GM12878 (cell line): ENCODE data around the gene REEP1. TPM values are rescaled to one million over a fixed set of nuclear protein-coding genes. Genes with fewer than 3 reads are reported as not detected.

Experiments used
- ATAC-seq: fragments of 200-7000 bp; cut with Tn5 transposase; 3 replicates; pipeline ENCODE4 v1.9.1; 2020; ENCODE audit warnings: mild to moderate bottlenecking, moderate library complexity
- BruUV-seq: library from RNA; stranded (reverse); fragments of 400-500 nt; replicated peaks from 2 replicates; lab custom pipeline; 2021; lab: Mats Ljungman, UMichigan
- CTCF ChIA-PET: fragments of 300-600 bp; sonication (Branson Sonifier 250); formaldehyde crosslinking; extraction: SDS; loops from one replicate; lab custom pipeline; 2021; ENCODE audit warnings: inconsistent platforms; lab: Yijun Ruan, JAX
- POLR2A ChIA-PET: fragments of 350-600 bp; formaldehyde crosslinking; extraction: SDS; loops from one replicate; lab custom pipeline; 2021; ENCODE audit warnings: inconsistent platforms; lab: Charles Lee
- RAD21 ChIA-PET: fragments of 300-600 bp; sonication (Branson Sonifier 250); formaldehyde crosslinking; loops from one replicate; lab custom pipeline; 2023; ENCODE audit warnings: antibody characterized with exemption; ENCODE audit not compliant: unreplicated experiment; lab: Charles Lee
- SMC1A ChIA-PET: fragments of 300-600 bp; sonication (Branson Sonifier 250); formaldehyde crosslinking; loops from one replicate; lab custom pipeline; 2023; ENCODE audit not compliant: unreplicated experiment, uncharacterized antibody; lab: Charles Lee
- DNase-seq: peaks from one replicate; pipeline ENCODE4 v3.0.0-alpha.2; 2011; ENCODE audit warnings: low read depth, low spot score
- FAIRE-seq: peaks from 3 replicates; lab custom pipeline; 2011; peaks lifted over from hg19 to GRCh38; lab: Jason Lieb, UNC
- H2AFZ ChIP-seq: 2 replicates; pipeline ENCODE4 v1.6.0; 2011; ENCODE audit warnings: low read depth, low read length, control low read depth; ENCODE audit not compliant: control insufficient read depth
- H3K27ac ChIP-seq: 2 replicates; pipeline ENCODE4 v1.5.1; 2011; ENCODE audit warnings: control low read depth; ENCODE audit not compliant: control insufficient read depth, insufficient read depth
- H3K27me3 ChIP-seq, 2 experiments: replicated peaks in 1 of 2; 2 replicates each; pipeline versions ENCODE4 v1.6.0 to v1.6.1; 2011; ENCODE audit warnings: low read length in 1 of 2; ENCODE audit not compliant: control insufficient read depth in 2 of 2, insufficient read depth in 2 of 2
- H3K36me3 ChIP-seq, 2 experiments: 2 replicates each; pipeline ENCODE4 v1.5.1; 2011; ENCODE audit warnings: low read length in 1 of 2; ENCODE audit not compliant: control insufficient read depth in 2 of 2, insufficient read depth in 2 of 2
- H3K4me1 ChIP-seq: 2 replicates; pipeline ENCODE4 v1.6.1; 2011; ENCODE audit warnings: mild to moderate bottlenecking, low read length, moderate library complexity, mixed read lengths; ENCODE audit not compliant: control insufficient read depth, insufficient read depth
- H3K4me2 ChIP-seq: 2 replicates; pipeline ENCODE4 v1.6.0; 2011; ENCODE audit warnings: control low read depth; ENCODE audit not compliant: control insufficient read depth, insufficient read depth
- H3K4me3 ChIP-seq: fragments of 200-600 bp; sonication (generic); 2 replicates; pipeline ENCODE4 v1.5.1; 2016
- H3K79me2 ChIP-seq: 2 replicates; pipeline ENCODE4 v1.6.0; 2011; ENCODE audit warnings: low read length; ENCODE audit not compliant: control insufficient read depth, insufficient read depth
- H3K9ac ChIP-seq: 2 replicates; pipeline ENCODE4 v1.8.0; 2011; ENCODE audit warnings: low read length, control low read depth, mixed read lengths; ENCODE audit not compliant: control insufficient read depth, insufficient read depth
- H3K9me3 ChIP-seq: replicated peaks from 3 replicates; pipeline ENCODE4 v1.5.1; 2011; ENCODE audit warnings: mild to moderate bottlenecking, low read length; ENCODE audit not compliant: control insufficient read depth, insufficient read depth
- H4K20me1 ChIP-seq: 2 replicates; pipeline ENCODE4 v1.6.0; 2011; ENCODE audit not compliant: control insufficient read depth, insufficient read depth
- BHLHE40 ChIP-seq, 2 experiments: fragments of 450-650 bp in 1 of 2; IDR thresholded peaks; 2 replicates each; pipeline ENCODE4 v1.6.1; 2011 to 2017; ENCODE audit warnings: low read depth in 2 of 2, borderline replicate concordance in 1 of 2, improper control_type of control experiment in 1 of 2, low read length in 1 of 2, mild to moderate bottlenecking in 1 of 2
- KLF5 ChIP-seq: fragments of 450-650 bp; IDR thresholded peaks from 2 replicates; pipeline ENCODE4 v1.6.1; 2014; ENCODE audit warnings: mild to moderate bottlenecking; ENCODE audit not compliant: partially characterized antibody
- NBN ChIP-seq: fragments of 450-650 bp; IDR thresholded peaks from 2 replicates; pipeline ENCODE4 v1.6.1; 2016
- RCOR1 ChIP-seq: conservative IDR thresholded peaks from 2 replicates; pipeline ENCODE4 v1.6.1; 2012; ENCODE audit warnings: low read depth, low read length, improper control_type of control experiment
- SMC3 ChIP-seq: IDR thresholded peaks from 2 replicates; pipeline ENCODE4 v1.6.1; 2011; ENCODE audit warnings: low read length, improper control_type of control experiment, borderline replicate concordance
- SUZ12 ChIP-seq: fragments of 200-600 bp; sonication (generic); IDR thresholded peaks from one replicate; pipeline ENCODE4 v1.6.1; 2018; ENCODE audit warnings: antibody characterized with exemption, mild to moderate bottlenecking; ENCODE audit not compliant: unreplicated experiment
- TCF7 ChIP-seq: IDR thresholded peaks from 2 replicates; pipeline ENCODE4 v1.6.1; 2014; ENCODE audit warnings: antibody characterized with exemption, borderline replicate concordance
- ZNF274 ChIP-seq: IDR thresholded peaks from one replicate; pipeline ENCODE4 v1.8.0; 2011; ENCODE audit not compliant: insufficient read length, insufficient read depth
- ZNF622 ChIP-seq: fragments of 450-650 bp; IDR thresholded peaks from 2 replicates; pipeline ENCODE4 v1.6.1; 2017; ENCODE audit warnings: mild to moderate bottlenecking, inconsistent platforms
- WGBS: methylation state at CpG from one replicate; pipeline ENCODE4 v1.1.6; 2016; ENCODE audit warnings: low lambda C conversion rate; ENCODE audit not compliant: insufficient replicate concordance, insufficient coverage; ENCODE audit errors: missing lambda C conversion rate; 5-methylcytosine and 5-hydroxymethylcytosine counted together
- in situ Hi-C: fragments of 300-500 bp; cut with MboI; formaldehyde crosslinking; loops from 9 replicates; pipeline ENCODE4 v1.14.3; 2018; ENCODE audit warnings: mixed read lengths
- intact Hi-C: fragments of 100-400 bp; cut with micrococcal nuclease; formaldehyde crosslinking; loops from one replicate; pipeline ENCODE4 v1.14.2; 2022; ENCODE audit not compliant: unreplicated experiment
- polyA plus RNA-seq, 11 experiments: library from polyadenylated mRNA; depleted of rRNA in 4 of 11; unstranded in 6 of 11; stranded (reverse) in 5 of 11; fragments of >200 nt; fragmentation: Nextera tagmentation in 4 of 11; fragmentation: Illumina TruSeq in 1 of 11; extraction: Ambion mirVana in 4 of 11; extraction: Trizol in 1 of 11; gene quantifications; 1 replicate in 1 of 11; 2 replicates in 10 of 11; pipeline versions ENCODE4 v1.2.1 to v1.2.3, GENCODE V29; 2011 to 2016; ENCODE audit warnings: inconsistent platforms in 2 of 11, missing spikeins in 2 of 11, low read depth in 1 of 11
- total RNA-seq, 4 experiments: library from RNA; depleted of rRNA in 3 of 4; stranded (reverse); fragments of >200 nt in 3 of 4; fragmentation: Illumina TruSeq in 1 of 4; extraction: Trizol in 1 of 4; gene quantifications; 2 replicates each; pipeline versions ENCODE4 v1.2.1 to v1.2.3, GENCODE V29; 2013 to 2021
- TF ChIP-seq, protein P1 (sequence below): fragments of 450-650 bp; IDR thresholded peaks from 2 replicates; pipeline ENCODE4 v1.6.1; 2017; ENCODE audit warnings: antibody characterized with exemption, mild to moderate bottlenecking, moderate library complexity

Gene REEP1
- total and polyA plus RNA-seq, 10 of the 15 experiments (the other 5 are each of a cell fraction or from before 2014, with no cell fraction given) = 0.02 to 0.30 (median 0.09) TPM; not detected in 1

GRCh38 chr2:86216575-86217555, 120.6 kb downstream of the REEP1 start:
- H4K20me1 ChIP-seq = no peaks in the 10 kb centered on the region
- no peak for TF ChIP-seq RCOR1
- TF ChIP-seq SMC3 = no peak
- no peak for TF ChIP-seq KLF5
- no peak for TF ChIP-seq ZNF622
- no TSS peak for BruUV-seq
- no peaks in the 10 kb centered on the region for H3K27me3 ChIP-seq
- intact Hi-C loops (no loop called here), in situ Hi-C loops (no loop called here)
- no peak overlapping the region for H3K4me2 ChIP-seq
- no peaks in the 10 kb centered on the region for H3K79me2 ChIP-seq
- POLR2A ChIA-PET = no interaction called here
- H3K9ac ChIP-seq = no peak overlapping the region
- FAIRE-seq (no peak), DNase-seq (no peak), ATAC-seq (no peak)
- 76% methylated on average over 13 of the region's 13 CpGs for WGBS
- no peak overlapping the region for H3K4me3 ChIP-seq
- H3K36me3 ChIP-seq = peaks cover 7 to 12% of the 10 kb centered on the region in 2 experiments
- H3K27ac ChIP-seq = no peak overlapping the region
- H2AFZ ChIP-seq = no peak overlapping the region
- RAD21 ChIA-PET = interaction anchor here (0.5 to 1.5 kb wide), 3 partner anchors 79 to 611 kb away, joined by 3 to 4 read pairs (median 4); no protein-coding TSS in a partner anchor
- H3K4me1 ChIP-seq = no peaks in the 10 kb centered on the region
- H3K9me3 ChIP-seq = no peaks in the 10 kb centered on the region
- SMC1A ChIA-PET = interaction anchor here (0.7 to 3.4 kb wide), 7 partner anchors 15 to 390 kb away, joined by 3 to 12 read pairs (median 3); no protein-coding TSS in a partner anchor
- CTCF ChIA-PET = interaction anchor here (0.7 to 2.1 kb wide), 8 partner anchors 9 to 156 kb away, joined by 3 to 10 read pairs (median 6); no protein-coding TSS in a partner anchor

- H3K4me1 ChIP-seq = peaks cover 3% of the 10 kb centered on the region; the same call in 1 of the 2 replicates
- H3K9me3 ChIP-seq = no peaks in the 10 kb centered on the region
- TF ChIP-seq NBN (no peak), ZNF274 (no peak), BHLHE40 (IDR thresholded peaks at IDR 0.05; ENCODE audit: borderline replicate concordance in 1 of 2, low read depth in 2 of 2, low read length in 1 of 2) (no peak), SUZ12 (no peak), TCF7 (no peak)
- TF ChIP-seq, protein P1, sequence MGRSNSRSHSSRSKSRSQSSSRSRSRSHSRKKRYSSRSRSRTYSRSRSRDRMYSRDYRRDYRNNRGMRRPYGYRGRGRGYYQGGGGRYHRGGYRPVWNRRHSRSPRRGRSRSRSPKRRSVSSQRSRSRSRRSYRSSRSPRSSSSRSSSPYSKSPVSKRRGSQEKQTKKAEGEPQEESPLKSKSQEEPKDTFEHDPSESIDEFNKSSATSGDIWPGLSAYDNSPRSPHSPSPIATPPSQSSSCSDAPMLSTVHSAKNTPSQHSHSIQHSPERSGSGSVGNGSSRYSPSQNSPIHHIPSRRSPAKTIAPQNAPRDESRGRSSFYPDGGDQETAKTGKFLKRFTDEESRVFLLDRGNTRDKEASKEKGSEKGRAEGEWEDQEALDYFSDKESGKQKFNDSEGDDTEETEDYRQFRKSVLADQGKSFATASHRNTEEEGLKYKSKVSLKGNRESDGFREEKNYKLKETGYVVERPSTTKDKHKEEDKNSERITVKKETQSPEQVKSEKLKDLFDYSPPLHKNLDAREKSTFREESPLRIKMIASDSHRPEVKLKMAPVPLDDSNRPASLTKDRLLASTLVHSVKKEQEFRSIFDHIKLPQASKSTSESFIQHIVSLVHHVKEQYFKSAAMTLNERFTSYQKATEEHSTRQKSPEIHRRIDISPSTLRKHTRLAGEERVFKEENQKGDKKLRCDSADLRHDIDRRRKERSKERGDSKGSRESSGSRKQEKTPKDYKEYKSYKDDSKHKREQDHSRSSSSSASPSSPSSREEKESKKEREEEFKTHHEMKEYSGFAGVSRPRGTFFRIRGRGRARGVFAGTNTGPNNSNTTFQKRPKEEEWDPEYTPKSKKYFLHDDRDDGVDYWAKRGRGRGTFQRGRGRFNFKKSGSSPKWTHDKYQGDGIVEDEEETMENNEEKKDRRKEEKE = no peak
- CTCF ChIA-PET = interaction anchor here (0.8 to 2.1 kb wide), 6 partner anchors 9 to 156 kb away, joined by 3 to 10 read pairs (median 4); no protein-coding TSS in a partner anchor
- H3K36me3 ChIP-seq = peaks cover 9 to 12% of the 10 kb centered on the region in 2 experiments
- no TSS peak for BruUV-seq
- H3K27me3 ChIP-seq = no peaks in the 10 kb centered on the region
- H3K4me3 ChIP-seq = no peak overlapping the region
- no peak overlapping the region for H2AFZ ChIP-seq
- intact Hi-C loops (no loop called here), in situ Hi-C loops (no loop called here)
- DNase-seq (no peak), FAIRE-seq (no peak), ATAC-seq (no peak)
- H3K79me2 ChIP-seq = no peaks in the 10 kb centered on the region
- H3K9ac ChIP-seq = no peak overlapping the region
- SMC1A ChIA-PET = interaction anchor here (0.9 to 3.4 kb wide), 4 partner anchors 13 to 162 kb away, joined by 3 to 12 read pairs (median 6); no protein-coding TSS in a partner anchor
- no peak overlapping the region for H3K27ac ChIP-seq
- H3K4me2 ChIP-seq = no peak overlapping the region
- RAD21 ChIA-PET = interaction anchor here (0.6 to 1.1 kb wide), 2 partner anchors 81 to 388 kb away, joined by 3 to 5 read pairs; no protein-coding TSS in a partner anchor
- no peaks in the 10 kb centered on the region for H4K20me1 ChIP-seq
- 91% methylated on average over 2 of the region's 2 CpGs for WGBS
- POLR2A ChIA-PET = interaction anchor here (0.6 to 0.9 kb wide), 2 partner anchors 33 to 88 kb away, joined by 3 to 7 read pairs; no protein-coding TSS in a partner anchor
Measured at GRCh38 chr2:86214503-86214832, 123.0 kb downstream of the REEP1 start.
